ENCODE measurements around the gene MAP4K4.
A peak's percentile ranks its signal among the peaks of the same experiment; 100 is the strongest.
"Not testable (repeated sequence)": the region's sequence is repeated elsewhere in the genome, so short reads cannot be mapped to it uniquely, and the experiment has no call there.

The MAP4K4 gene

GRCh38 chr2:101770726-101771125 lies 73.2 kb downstream of the MAP4K4 start:
- DNase-seq: no peak

DNA sequence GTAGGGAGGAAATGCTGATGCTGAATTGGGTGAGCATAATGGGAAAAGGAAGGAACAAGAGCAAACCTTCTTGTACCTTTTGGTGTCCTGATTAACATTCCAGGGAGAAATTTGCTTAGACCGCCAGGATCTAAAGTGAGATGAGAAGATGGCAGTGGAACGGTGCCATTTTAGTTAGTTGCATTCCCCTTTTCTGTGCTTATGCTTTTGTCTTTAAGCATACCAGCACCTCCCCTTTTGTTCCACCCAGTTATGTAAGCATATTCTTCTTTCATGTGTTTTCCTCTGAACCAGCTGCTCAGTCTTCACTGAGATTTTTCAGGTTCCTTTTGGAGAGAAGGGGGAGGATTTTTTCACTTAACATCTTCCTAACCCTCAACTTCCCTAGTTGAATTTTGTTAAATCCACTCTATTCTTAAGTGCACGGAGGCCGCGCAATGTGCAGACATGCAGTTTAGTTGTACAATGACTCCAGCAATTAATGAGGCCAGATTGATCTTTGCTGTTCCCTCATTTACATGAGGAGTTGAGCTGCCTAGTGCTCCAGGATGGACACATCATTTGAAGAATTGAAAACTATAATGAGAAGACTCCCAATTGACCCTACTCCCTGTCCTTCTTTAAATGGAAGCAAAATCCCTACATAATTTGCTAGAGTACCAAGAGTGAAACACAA lies 73.9 kb downstream of the MAP4K4 start:
- DNase-seq: no peak

- DNase-seq: no peak
Measured at GRCh38 chr2:101771910-101772321, 74.4 kb downstream of the MAP4K4 start.

GRCh38 chr2:101773137-101773536 lies 75.6 kb downstream of the MAP4K4 start:
- DNase-seq: no peak

- DNase-seq: not testable (repeated sequence)
Measured at GRCh38 chr2:101773961-101774360, 76.5 kb downstream of the MAP4K4 start.

DNA sequence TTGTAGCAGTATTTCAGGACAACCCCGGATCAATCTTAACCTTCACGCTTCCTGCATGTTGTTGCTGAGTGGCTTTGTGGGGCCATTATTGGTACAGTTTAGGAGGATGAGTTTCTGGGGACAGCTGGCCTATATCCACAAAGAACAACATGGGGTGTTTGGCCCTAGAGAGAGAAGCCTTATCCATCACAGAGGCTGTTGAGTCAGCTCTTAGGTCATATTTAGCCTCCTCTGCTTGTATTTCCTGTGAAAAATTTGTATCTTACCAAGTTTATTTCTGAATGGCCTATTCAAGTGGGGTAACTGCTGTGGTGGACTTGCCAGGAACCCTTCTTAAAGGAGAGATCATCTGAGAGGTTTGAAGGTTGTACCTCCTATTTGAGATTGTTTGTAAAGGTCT lies 77.6 kb downstream of the MAP4K4 start:
- DNase-seq: no peak

DNA sequence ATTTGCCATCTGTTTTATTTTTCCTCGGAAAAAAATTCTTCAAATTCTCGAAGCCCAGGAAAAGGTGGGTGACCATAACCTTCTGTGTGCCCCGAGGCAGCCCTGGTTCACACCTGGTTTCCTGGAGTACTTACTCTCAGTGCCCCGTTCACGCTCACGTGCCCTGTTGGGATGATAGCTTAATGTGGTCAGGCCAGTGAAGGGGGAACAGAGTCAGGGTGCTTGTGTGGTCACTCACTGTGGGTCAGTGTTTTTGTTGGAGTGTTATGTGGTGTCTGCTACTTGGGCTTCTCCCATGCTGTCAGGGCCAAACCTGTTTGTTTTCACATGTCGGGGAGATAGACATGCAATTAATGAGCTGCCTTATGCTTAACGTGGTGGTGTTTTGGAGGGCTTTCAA lies 78.1 kb downstream of the MAP4K4 start:
- DNase-seq: no peak

- no peak for DNase-seq
Measured at GRCh38 chr2:101776172-101777043, 78.9 kb downstream of the MAP4K4 start.

DNA sequence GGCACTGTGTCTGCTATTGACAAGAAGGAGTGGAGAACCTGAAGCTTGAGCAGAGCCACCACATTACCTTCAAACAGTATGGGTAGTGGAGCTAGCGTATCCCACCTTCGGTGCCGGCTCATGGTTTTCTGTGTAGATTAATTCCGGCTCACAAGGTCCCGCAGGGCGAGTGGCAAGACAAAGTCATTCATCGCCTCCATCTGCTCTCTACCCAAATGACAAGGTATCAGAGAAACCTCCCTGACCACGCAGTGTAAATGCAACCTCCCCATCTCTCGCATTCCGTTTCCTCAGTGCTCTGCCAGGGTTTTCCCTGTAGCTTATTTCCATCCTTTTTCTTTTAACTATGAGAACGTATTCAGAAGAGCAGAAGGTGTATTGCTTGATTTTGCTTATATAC lies 79.8 kb downstream of the MAP4K4 start:
- DNase-seq: no peak

DNA sequence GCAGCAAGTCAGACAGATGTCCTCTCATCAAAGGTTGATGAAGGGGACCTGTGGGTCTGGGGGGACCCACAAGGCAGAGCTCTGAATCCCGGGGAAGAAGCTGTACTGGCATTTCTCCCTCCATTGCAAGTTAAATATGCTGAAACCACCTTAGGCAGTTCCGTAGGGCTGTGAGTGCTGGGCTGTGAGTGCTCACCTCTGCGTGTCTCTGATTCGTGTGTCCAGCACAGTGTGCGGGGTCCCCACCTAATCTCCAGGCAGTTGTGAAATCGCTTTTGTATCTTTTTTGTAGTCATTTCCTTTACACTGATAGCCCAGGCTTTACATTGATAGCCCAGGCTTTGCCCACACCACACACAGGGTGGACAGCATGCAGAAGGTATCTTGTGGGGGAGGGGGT lies 80.6 kb downstream of the MAP4K4 start:
- DNase-seq: no peak

- DNase-seq: no peak
Measured at GRCh38 chr2:101779190-101779589, 81.7 kb downstream of the MAP4K4 start.

DNA sequence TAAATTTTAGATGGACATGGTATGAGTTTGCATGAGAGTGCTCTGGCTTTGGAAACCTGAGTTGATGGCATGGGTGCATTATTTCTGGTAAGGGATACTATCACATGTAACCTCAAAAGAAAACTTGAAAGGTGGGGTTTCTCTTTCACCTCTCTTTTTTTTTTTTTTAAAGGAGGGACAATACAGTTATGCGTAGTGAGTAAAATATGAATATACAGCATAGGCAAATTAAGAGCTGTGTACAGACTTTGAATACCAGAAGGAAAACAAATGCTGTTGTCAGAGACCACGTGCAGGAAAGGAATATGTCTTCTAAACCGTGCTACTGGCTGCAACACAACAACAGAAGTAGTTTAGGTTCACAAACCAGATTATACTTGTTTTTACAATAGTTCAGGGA lies 82.1 kb downstream of the MAP4K4 start:
- no peak for DNase-seq

GRCh38 chr2:101781326-101781725 lies 83.8 kb downstream of the MAP4K4 start:
- DNase-seq: peak; percentile 16

DNA sequence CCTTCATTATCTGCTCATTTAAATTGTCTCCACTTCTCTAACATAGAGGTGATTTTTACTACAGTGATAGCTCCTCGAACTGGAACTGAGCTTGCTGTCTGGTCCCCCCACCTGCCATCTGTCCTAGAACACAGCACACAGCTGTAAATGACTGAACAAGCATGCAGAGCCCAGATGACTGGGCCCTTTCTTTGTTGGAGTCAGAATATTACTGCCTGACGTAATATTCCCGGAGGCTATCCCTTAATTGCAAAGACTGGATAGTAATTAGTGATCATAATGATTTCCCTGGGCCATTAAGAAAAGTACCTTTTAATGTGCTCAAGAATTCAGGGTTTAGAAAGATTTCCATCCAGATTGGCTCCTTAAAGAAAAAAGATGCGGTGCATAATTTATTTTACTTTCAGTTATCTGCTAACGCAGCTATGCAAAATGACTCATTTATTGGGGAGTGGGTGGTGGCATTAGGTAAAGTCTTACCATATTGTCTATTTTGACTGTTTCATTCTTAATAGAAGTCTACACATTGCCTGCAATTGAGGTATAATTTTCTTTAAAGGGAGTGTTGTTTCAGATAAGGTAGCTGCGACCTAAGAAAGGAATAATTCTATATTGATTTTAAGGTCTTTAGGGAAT lies 84.4 kb downstream of the MAP4K4 start:
- DNase-seq: no peak

DNA sequence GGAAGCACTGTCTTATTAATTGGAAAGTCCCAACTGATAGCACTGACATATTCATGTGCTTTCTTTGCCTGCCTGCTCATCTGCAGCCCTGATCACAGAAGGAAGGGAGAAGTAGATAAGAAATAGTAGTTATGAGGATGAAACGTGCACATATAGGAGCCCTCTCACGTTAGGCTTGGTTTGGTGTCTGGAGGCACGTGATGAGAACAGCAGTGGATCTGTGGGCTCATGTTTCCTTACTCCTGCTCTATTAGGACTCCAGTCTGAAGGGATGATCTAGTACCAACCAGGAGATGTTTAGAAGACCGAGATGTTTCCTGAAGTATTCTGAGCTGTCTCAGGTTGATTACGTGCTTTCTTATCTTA lies 84.9 kb downstream of the MAP4K4 start:
- no peak for DNase-seq

DNA sequence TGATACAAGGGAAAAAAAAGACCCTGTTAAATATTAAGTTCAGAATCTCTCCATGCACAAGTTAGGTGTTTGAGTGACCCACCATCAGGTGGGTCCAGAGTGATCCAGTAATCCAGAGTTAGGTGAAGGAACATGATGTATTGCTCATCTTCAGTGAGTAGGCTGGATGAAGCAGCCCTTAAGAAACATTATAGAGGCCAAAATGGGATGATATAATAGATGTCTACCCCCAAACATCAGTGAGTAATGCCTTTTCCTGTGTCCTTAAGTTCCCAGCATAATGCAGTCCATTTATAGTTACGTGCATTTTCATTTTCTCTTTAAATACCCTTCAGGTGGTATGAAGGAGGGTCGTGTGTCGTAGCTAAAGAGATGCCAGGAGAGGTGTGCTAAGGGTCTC lies 89.6 kb downstream of the MAP4K4 start:
- no peak for DNase-seq

GRCh38 chr2:101788565-101788964 lies 91.1 kb downstream of the MAP4K4 start:
- no peak for DNase-seq

GRCh38 chr2:101788995-101789970 lies 91.8 kb downstream of the MAP4K4 start:
- DNase-seq: no peak

DNA sequence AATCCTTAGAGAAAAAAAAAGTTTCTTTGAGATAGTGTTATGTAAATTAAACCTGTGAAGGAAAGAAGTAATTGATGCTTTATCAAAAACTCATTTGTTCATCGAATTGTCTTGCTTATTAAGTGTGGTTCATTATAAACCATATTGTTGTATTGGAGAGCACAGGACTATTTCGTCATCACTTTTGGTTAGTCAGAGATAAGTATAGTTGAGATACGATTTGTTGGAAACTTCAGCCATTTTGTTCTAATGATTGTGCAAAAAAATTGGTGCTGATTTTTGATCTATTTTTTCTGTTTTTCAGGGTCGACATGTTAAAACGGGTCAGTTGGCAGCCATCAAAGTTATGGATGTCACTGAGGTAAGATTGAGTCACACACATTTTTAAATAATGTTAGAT lies 92.9 kb downstream of the MAP4K4 start:
- no peak for DNase-seq

- DNase-seq: no peak
Measured at GRCh38 chr2:101790857-101791256, 93.3 kb downstream of the MAP4K4 start.

DNA sequence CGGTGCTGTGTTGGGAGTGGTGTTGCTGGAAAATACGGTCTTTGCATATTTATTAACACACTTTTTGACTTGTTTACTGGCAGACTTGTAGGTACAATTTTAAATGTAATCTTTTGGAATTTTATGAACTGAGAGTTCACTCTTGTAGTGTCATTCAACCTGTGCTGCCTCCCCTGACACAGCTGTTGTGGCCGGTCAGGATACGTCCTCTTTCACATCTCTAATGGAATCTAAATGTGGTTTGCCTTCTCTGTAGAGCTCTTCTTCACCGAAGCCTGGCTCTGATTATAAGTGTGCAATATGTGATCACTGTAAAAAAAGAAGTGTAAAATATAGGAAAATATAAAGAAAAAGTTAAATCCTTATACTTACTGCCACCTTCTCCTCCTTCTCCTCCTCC lies 94.7 kb downstream of the MAP4K4 start:
- DNase-seq: no peak

DNA sequence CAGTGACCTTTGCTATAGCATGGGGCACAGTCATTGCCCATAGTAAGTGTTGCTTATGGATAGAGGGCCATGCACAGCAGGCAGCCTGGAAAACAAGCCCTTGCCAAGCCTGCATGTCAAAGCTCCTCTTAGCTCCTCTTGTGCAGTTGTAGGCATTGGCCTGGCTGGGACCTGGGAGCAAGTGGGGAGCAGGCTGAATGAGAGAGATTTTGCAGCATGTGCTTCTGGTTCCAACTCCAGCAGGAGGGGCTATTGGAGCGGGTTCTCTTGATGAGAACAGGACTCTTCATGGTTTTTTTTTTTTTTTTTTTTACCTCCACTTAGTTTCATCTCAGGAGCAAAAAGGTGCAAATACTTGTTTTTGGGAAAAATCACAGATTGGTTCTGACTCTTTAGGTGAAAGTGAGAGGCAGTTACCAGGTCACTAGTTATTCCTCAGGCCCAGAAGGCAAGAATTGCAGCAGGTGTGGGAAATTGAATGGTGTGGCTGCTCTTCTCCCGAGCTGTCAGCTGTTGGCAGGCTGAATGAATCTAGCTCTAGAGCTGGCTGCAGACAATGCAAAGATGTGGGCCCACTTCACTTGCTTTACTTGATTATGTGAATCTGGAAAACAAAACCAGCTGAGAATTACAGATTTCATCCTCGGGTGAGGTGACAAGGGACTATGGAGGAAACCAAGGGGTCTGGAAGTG lies 95.9 kb downstream of the MAP4K4 start:
- no peak for DNase-seq

Data from CD4-positive, alpha-beta T cell treated with Interferon gamma for 1 hour (primary cell).